HepG2 (cell line): ENCODE data around the gene SLC35F1.

Source experiments
- ARNTL ChIP-seq: sonication (generic); formaldehyde crosslinking; IDR thresholded peaks from 2 replicates; pipeline ENCODE4 v1.4.0; 2020; ENCODE audit warnings: mild to moderate bottlenecking, missing genetic modification reagents
- CAMTA2 ChIP-seq: sonication (generic); formaldehyde crosslinking; IDR thresholded peaks from 2 replicates; pipeline ENCODE4 v1.4.0; 2020; ENCODE audit warnings: mild to moderate bottlenecking, missing genetic modification reagents, borderline replicate concordance
- CTCF ChIP-seq: sonication (generic); formaldehyde crosslinking; IDR thresholded peaks from 2 replicates; pipeline ENCODE4 v1.5.0; 2020; ENCODE audit warnings: mild to moderate bottlenecking, missing genetic modification reagents, moderate library complexity
- GMEB2 ChIP-seq: IDR thresholded peaks from 2 replicates; pipeline ENCODE4 v1.6.1; 2016; ENCODE audit warnings: missing biosample characterization, missing genetic modification reagents, low read depth
- MTERF4 ChIP-seq: sonication (generic); formaldehyde crosslinking; IDR thresholded peaks from 2 replicates; pipeline ENCODE4 v1.8.0; 2023; ENCODE audit warnings: mild to moderate bottlenecking, missing genetic modification reagents
- NFE2L1 ChIP-seq: sonication (generic); formaldehyde crosslinking; IDR thresholded peaks from 2 replicates; pipeline ENCODE4 v1.4.0; 2020; ENCODE audit warnings: missing genetic modification reagents, mild to moderate bottlenecking, borderline replicate concordance
- SKIL ChIP-seq: sonication (generic); formaldehyde crosslinking; IDR thresholded peaks from 2 replicates; pipeline ENCODE4 v1.8.0; 2022; ENCODE audit warnings: missing genetic modification reagents, mild to moderate bottlenecking, moderate library complexity, borderline replicate concordance
- ZNF30 ChIP-seq: sonication (generic); formaldehyde crosslinking; IDR thresholded peaks from 2 replicates; pipeline ENCODE4 v1.5.0; 2020; ENCODE audit warnings: mild to moderate bottlenecking, missing genetic modification reagents
- ZNF501 ChIP-seq: sonication (generic); formaldehyde crosslinking; IDR thresholded peaks from 2 replicates; pipeline ENCODE4 v1.5.1; 2020; ENCODE audit warnings: mild to moderate bottlenecking, moderate library complexity, missing genetic modification reagents
- TF ChIP-seq, protein P1 (sequence below): sonication (generic); formaldehyde crosslinking; IDR thresholded peaks from 2 replicates; pipeline ENCODE4 v1.4.0; 2020; ENCODE audit warnings: mild to moderate bottlenecking, missing genetic modification reagents

DNA sequence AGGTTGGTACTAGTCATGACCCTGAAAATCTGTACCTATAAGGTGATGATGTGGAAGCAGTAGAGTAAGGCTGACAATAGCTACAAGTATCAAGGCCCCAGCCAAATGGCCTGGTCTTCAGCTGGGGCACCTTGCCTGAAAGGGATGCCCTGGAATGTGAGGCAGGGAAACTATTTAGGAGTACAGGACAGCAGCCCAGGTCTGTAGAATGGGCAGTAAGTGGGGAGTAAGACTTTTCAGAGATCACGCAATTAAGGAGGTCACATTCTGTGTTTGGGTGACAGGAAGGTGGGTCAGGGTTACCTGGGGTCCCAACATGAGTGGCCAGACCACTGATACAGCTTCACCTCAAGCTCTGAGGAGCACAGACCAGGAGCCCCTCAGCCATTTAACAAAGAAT, 9.4 kb downstream of the SLC35F1 start:
- TF ChIP-seq ZNF30 (CRISPR knock-in tag) (no peak), GMEB2 (CRISPR knock-in tag) (no peak), CTCF (CRISPR knock-in tag) (no peak), CAMTA2 (no peak), ARNTL (CRISPR knock-in tag) (no peak), NFE2L1 (CRISPR knock-in tag) (no peak), MTERF4 (CRISPR knock-in tag) (no peak), SKIL (no peak), ZNF501 (no peak)
- TF ChIP-seq, protein P1, sequence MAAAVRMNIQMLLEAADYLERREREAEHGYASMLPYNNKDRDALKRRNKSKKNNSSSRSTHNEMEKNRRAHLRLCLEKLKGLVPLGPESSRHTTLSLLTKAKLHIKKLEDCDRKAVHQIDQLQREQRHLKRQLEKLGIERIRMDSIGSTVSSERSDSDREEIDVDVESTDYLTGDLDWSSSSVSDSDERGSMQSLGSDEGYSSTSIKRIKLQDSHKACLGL (CRISPR knock-in tag), result no peak
